CD4-positive, alpha-beta memory T cell (primary cell): ENCODE measurements around the gene NUDT5. TPM values are rescaled to one million over a fixed set of nuclear protein-coding genes. Genes with fewer than 3 reads are reported as not detected.
"Not testable (repeated sequence)": the region's sequence is repeated elsewhere in the genome, so short reads cannot be mapped to it uniquely, and the experiment has no call there.

ENCODE experiments used
- CTCF ChIA-PET: fragments of 350-600 bp; sonication (Branson Sonifier 250); formaldehyde crosslinking; loops from one replicate; lab custom pipeline; 2021; ENCODE audit warnings: inconsistent platforms; ENCODE audit not compliant: partially characterized antibody; lab: Charles Lee
- POLR2A ChIA-PET: fragments of 350-600 bp; sonication (Branson Sonifier 250); formaldehyde crosslinking; loops from one replicate; lab custom pipeline; 2021; ENCODE audit not compliant: partially characterized antibody; lab: Charles Lee
- DNase-seq, 5 donors: peaks; one replicate each; pipeline versions ENCODE4 v3.0.0 to v3.0.0-alpha.2; 2020 to 2022; ENCODE audit warnings: mixed read lengths in 1 of 5
- H3K27ac ChIP-seq: one replicate; pipeline ENCODE4 v1.7.0; 2013; ENCODE audit warnings: low read depth, low read length
- H3K27me3 ChIP-seq: 2 replicates; pipeline ENCODE4 v1.7.0; 2013; ENCODE audit warnings: mild to moderate bottlenecking, low read length, moderate library complexity; ENCODE audit not compliant: insufficient read depth
- H3K36me3 ChIP-seq: 2 replicates; pipeline ENCODE4 v1.7.0; 2013; ENCODE audit warnings: mild to moderate bottlenecking, low read length, moderate library complexity; ENCODE audit not compliant: insufficient read depth
- H3K4me1 ChIP-seq: 2 replicates; pipeline ENCODE4 v1.7.0; 2013; ENCODE audit warnings: mild to moderate bottlenecking, low read length, moderate library complexity; ENCODE audit not compliant: insufficient read depth
- H3K4me3 ChIP-seq, 2 donors: one replicate each; pipeline ENCODE4 v1.7.0; 2013; ENCODE audit warnings: low read length in 2 of 2, mild to moderate bottlenecking in 1 of 2
- H3K9me3 ChIP-seq, 2 donors: one replicate each; pipeline ENCODE4 v1.7.0; 2013; ENCODE audit warnings: low read length in 2 of 2, control low read depth in 1 of 2; ENCODE audit not compliant: control insufficient read depth in 1 of 2
- H3K27ac Mint-ChIP-seq, 7 donors: one replicate each; pipeline ENCODE4 v1.8.0; 2020 to 2021; ENCODE audit warnings: mixed read lengths in 7 of 7, mild to moderate bottlenecking in 6 of 7, inconsistent platforms in 3 of 7, moderate library complexity in 3 of 7
- H3K27me3 Mint-ChIP-seq, 2 donors: one replicate each; pipeline ENCODE4 v1.8.0; 2020 to 2021; ENCODE audit warnings: mixed read lengths in 2 of 2
- H3K36me3 Mint-ChIP-seq, 2 donors: one replicate each; pipeline ENCODE4 v1.8.0; 2020 to 2021; ENCODE audit warnings: mixed read lengths in 2 of 2, inconsistent platforms in 1 of 2, mild to moderate bottlenecking in 1 of 2
- H3K4me1 Mint-ChIP-seq, 4 donors: one replicate each; pipeline ENCODE4 v1.8.0; 2020 to 2021; ENCODE audit warnings: mixed read lengths in 4 of 4, mild to moderate bottlenecking in 1 of 4
- H3K4me3 Mint-ChIP-seq, 8 donors: one replicate each; pipeline ENCODE4 v1.8.0; 2020 to 2021; ENCODE audit warnings: mixed read lengths in 8 of 8, mild to moderate bottlenecking in 7 of 8, moderate library complexity in 6 of 8, inconsistent platforms in 3 of 8
- H3K9me3 Mint-ChIP-seq, 8 donors: one replicate each; pipeline ENCODE4 v1.8.0; 2020 to 2021; ENCODE audit warnings: mixed read lengths in 8 of 8, mild to moderate bottlenecking in 5 of 8, inconsistent platforms in 3 of 8, moderate library complexity in 1 of 8
- intact Hi-C: fragments of 100-400 bp; cut with micrococcal nuclease; formaldehyde crosslinking; loops from one replicate; pipeline ENCODE4 v1.15.1; 2023
- polyA plus RNA-seq, 2 donors: library from polyadenylated mRNA; unstranded; fragments of 300-500 nt; fragmentation: Illumina TruSeq; gene quantifications; one replicate each; pipeline ENCODE4 v1.2.3, GENCODE V29; 2021
- total RNA-seq, 2 experiments: library from RNA; stranded (reverse); gene quantifications; one replicate each; pipeline ENCODE4 v1.2.3, GENCODE V29; 2021

NUDT5 gene
- total and polyA plus RNA-seq, 4 experiments from 2014 or later = 55.6 to 69.4 (median 58.4) TPM

DNA sequence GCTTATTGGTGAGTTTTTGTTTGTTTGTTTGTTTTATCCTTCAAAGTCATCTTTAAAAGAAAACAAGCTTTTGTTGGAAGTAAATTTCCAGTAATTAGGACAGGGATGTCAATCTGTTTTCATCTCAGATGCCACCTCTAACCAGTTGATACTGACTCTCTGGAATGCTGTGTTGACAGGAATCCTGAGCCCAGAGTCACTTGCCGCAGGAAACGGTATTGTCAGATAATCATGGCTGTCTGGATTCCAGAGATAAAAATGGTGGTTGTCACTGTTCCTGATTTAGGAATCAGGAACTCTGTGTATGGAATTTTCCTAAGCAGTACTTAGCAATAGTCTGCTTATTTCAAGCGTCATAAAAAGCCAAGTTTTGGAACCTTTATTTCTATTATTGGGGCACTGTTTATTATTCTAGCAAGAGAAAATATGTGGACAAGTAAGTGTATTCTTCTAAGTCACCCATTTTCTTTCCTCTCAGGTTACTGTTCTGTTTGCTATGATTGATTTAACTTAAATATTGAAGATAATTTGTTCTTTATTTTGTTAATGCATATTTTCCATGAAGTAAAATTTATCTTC is 39.5 kb upstream of the NUDT5 start:
- Histone ChIP-seq H3K4me1 (no peaks in the 10 kb centered on the region), H3K4me3 (no peak overlapping the region), H3K36me3 (peaks cover 41% of the 10 kb centered on the region), H3K27me3 (no peaks in the 10 kb centered on the region), H3K27ac (no peak overlapping the region), H3K9me3 (no peaks in the 10 kb centered on the region)
- H3K4me3 Mint-ChIP-seq = no peak overlapping the region
- H3K36me3 Mint-ChIP-seq = peaks cover 43 to 57% of the 10 kb centered on the region in 2 donors
- intact Hi-C loops = no loop called here
- DNase-seq = no peak
- peaks cover 0 to 3% (median 2%) of the 10 kb centered on the region in 4 donors for H3K4me1 Mint-ChIP-seq
- no peak overlapping the region for H3K27ac Mint-ChIP-seq
- CTCF ChIA-PET = no interaction called here
- H3K27me3 Mint-ChIP-seq = no peaks in the 10 kb centered on the region
- POLR2A ChIA-PET = no interaction called here
- no peaks in the 10 kb centered on the region for H3K9me3 Mint-ChIP-seq

DNA sequence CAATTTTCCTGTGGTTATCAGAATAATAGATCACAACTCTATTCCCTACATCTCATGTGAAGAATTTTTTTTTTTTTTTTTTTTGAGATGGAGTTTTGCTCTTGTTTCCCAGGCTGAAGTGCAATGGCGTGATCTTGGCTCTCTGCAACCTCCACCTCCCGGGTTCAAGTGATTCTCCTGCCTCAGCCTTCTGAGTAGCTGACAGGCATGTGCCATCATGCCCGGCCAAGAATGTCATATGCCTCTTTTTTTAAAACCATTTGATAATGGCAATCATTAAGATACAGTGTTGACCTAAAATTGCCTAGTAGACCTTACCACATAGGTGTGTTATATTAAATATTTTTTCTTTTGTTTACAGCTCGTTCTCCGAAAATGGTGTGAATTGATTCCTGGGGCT is 39.0 kb upstream of the NUDT5 start:
- peaks cover 41% of the 10 kb centered on the region for H3K36me3 ChIP-seq
- H3K4me1 Mint-ChIP-seq, H3K4me3 ChIP-seq, POLR2A ChIA-PET, DNase-seq, H3K4me1 ChIP-seq, H3K4me3 Mint-ChIP-seq, H3K27me3 Mint-ChIP-seq, H3K9me3 Mint-ChIP-seq, H3K27ac ChIP-seq, intact Hi-C loops, CTCF ChIA-PET, H3K9me3 ChIP-seq, H3K27me3 ChIP-seq: not testable (repeated sequence)
- Mint-ChIP-seq H3K36me3 (peaks cover 44 to 59% of the 10 kb centered on the region in 2 donors), H3K27ac (peak overlapping the region in 1 of 7 donors; percentile 29)

DNA sequence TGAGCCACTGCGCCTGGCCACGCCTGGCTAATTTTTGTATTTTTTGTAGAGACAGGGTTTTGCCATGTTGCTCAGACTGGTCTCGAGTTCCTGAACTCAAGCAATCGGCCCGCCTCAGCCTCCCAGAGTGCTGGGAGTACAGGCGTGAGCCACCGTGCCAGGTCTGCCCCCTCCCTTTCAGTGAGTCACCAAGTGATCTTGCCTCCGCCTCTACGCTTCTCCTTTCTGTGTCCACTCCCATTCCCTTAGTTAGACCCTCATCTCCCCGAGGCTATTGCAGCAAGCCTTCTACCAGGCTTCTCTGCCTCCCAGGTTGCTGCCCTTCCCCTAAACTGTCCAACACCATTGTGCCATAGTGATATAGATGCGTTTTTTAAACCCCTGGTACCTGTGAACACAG is 33.2 kb upstream of the NUDT5 start:
- Mint-ChIP-seq H3K36me3 (peaks cover 38 to 48% of the 10 kb centered on the region in 2 donors), H3K27ac (peak overlapping the region in 2 of 7 donors; percentile 13 to 77), H3K4me3 (no peak overlapping the region), H3K9me3 (no peaks in the 10 kb centered on the region), H3K4me1 (peaks cover 0 to 5% (median under 1%) of the 10 kb centered on the region in 4 donors), H3K27me3 (no peaks in the 10 kb centered on the region)
- no peak overlapping the region for H3K27ac ChIP-seq
- no peaks in the 10 kb centered on the region for H3K27me3 ChIP-seq
- ChIA-PET CTCF (interaction anchor here (2.0 kb wide), 1 partner anchor 428 kb away, joined by 4 read pairs; no protein-coding TSS in a partner anchor), POLR2A (no interaction called here)
- H3K4me1 ChIP-seq = no peaks in the 10 kb centered on the region
- H3K4me3 ChIP-seq = no peak overlapping the region
- no peak for DNase-seq
- no peaks in the 10 kb centered on the region for H3K9me3 ChIP-seq
- intact Hi-C loops = no loop called here
- peaks cover 27% of the 10 kb centered on the region for H3K36me3 ChIP-seq

DNA sequence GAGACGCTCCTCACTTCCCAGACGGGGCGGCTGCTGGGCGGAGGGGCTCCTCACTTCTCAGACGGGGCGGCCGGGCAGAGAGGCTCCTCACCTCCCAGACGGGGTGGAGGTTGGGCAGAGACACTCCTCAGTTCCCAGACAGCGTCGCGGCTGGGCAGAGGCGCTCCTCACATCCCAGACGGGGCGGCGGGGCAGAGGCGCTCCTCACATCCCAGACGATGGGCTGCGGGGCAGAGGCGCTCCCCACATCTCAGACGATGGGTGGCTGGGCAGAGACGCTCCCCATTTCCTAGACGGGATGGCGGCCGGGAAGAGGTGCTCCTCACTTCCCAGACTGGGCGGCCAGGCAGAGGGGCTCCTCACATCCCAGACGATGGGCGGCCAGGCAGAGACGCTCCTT is 30.7 kb upstream of the NUDT5 start:
- H3K27ac ChIP-seq, H3K4me1 Mint-ChIP-seq, intact Hi-C loops, H3K27ac Mint-ChIP-seq, H3K4me3 Mint-ChIP-seq, H3K27me3 ChIP-seq, DNase-seq, H3K27me3 Mint-ChIP-seq, H3K9me3 Mint-ChIP-seq, CTCF ChIA-PET, POLR2A ChIA-PET, H3K4me3 ChIP-seq, H3K4me1 ChIP-seq, H3K9me3 ChIP-seq: not testable (repeated sequence)
- peaks cover 16% of the 10 kb centered on the region for H3K36me3 ChIP-seq
- H3K36me3 Mint-ChIP-seq = peaks cover 40 to 51% of the 10 kb centered on the region in 2 donors

DNA sequence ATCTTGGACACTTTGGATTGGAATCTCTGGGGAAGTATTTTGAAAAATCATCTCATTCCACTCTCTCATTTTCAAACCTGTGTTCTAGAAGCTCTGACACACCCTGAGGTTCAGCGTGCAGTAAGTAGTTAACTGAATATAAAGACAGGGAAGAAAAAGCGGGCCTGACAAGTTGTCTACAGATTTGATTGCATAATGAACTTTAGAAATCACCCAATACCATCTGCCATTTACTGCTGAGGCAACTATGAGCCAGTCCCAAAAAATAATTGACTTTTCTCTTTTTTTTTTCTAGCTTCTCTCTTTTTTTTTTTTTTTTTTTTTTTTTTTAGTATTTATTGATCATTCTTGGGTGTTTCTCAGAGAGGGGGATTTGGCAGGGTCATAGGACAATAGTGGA is 29.8 kb upstream of the NUDT5 start:
- H3K4me1 Mint-ChIP-seq = peaks cover 0 to 8% (median 4%) of the 10 kb centered on the region in 4 donors

DNA sequence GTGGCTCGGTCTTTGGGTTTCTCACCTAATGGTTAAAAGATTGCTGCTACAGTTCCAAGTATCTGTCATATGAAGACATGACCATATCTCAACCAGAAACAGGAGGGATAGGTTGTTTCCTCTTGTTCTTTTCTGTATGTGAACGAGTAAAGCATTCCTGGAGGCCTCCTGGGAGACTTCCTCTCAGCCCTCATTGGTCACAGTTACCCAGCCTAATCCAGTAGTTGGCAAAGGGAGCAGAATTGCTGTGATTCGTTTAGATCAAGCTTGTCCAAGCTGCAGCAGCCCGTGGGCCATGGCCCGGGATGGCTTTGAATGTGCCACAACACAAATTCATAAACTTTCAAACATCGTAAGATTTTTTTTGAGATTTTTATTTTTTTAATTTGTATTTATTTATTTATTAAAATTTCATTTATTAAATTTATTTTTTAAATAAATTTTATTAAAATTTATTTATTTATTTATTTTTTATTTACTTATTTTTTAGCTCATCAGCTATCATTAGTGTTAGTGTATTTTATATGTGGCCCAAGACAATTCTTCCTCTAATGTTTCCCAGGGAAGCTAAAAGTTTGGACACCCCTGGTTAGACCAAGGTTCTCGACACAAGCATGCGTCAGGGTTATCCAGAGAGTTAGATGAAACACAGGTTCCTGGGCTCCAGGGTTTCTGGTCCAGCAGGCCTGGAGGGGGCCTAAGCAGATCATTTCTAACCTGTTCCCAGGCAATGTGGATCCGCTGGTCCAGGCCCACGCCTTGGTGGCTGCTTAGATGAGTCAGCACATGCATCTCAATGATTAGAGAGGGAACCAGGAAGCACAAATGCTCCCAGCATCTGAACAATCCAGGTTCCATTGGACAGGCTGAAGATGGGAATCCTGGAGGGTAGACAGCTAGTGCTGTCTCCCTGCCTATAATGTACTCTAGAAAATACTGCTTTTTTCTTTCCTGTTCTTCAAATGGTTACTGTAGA is 25.9 kb upstream of the NUDT5 start:
- H3K4me1 Mint-ChIP-seq = peaks cover 0 to 13% (median 5%) of the 10 kb centered on the region in 4 donors
- H3K27me3 Mint-ChIP-seq = no peaks in the 10 kb centered on the region
- H3K27ac Mint-ChIP-seq = peak overlapping the region in 2 of 7 donors; percentile 27 to 49
- H3K27me3 ChIP-seq = no peaks in the 10 kb centered on the region
- H3K9me3 Mint-ChIP-seq = no peaks in the 10 kb centered on the region
- POLR2A ChIA-PET = no interaction called here
- no peak overlapping the region for H3K27ac ChIP-seq
- no peaks in the 10 kb centered on the region for H3K4me1 ChIP-seq
- no peak overlapping the region for H3K4me3 Mint-ChIP-seq
- no peak overlapping the region for H3K4me3 ChIP-seq
- peaks cover 49 to 58% of the 10 kb centered on the region in 2 donors for H3K36me3 Mint-ChIP-seq
- intact Hi-C loops = no loop called here
- CTCF ChIA-PET = interaction anchor here (1.2 kb wide), 1 partner anchor 9 kb away, joined by 5 read pairs; no protein-coding TSS in a partner anchor
- H3K9me3 ChIP-seq = no peaks in the 10 kb centered on the region
- peaks cover 36% of the 10 kb centered on the region for H3K36me3 ChIP-seq
- DNase-seq = no peak

More for the DNA sequence above, 29.8 kb upstream of the NUDT5 start:
- H3K9me3 ChIP-seq = no peaks in the 10 kb centered on the region
- Mint-ChIP-seq H3K4me3 (no peak overlapping the region), H3K36me3 (peaks cover 38 to 47% of the 10 kb centered on the region in 2 donors), H3K27ac (no peak overlapping the region), H3K27me3 (no peaks in the 10 kb centered on the region), H3K9me3 (no peaks in the 10 kb centered on the region)
- H3K36me3 ChIP-seq = peaks cover 16% of the 10 kb centered on the region
- intact Hi-C loops = no loop called here
- no peak overlapping the region for H3K4me3 ChIP-seq
- H3K4me1 ChIP-seq = no peaks in the 10 kb centered on the region
- no peaks in the 10 kb centered on the region for H3K27me3 ChIP-seq
- POLR2A ChIA-PET = no interaction called here
- DNase-seq = no peak
- H3K27ac ChIP-seq = no peak overlapping the region
- CTCF ChIA-PET = interaction anchor here (3.6 kb wide), 1 partner anchor 10 kb away, joined by 22 read pairs; no protein-coding TSS in a partner anchor

DNA sequence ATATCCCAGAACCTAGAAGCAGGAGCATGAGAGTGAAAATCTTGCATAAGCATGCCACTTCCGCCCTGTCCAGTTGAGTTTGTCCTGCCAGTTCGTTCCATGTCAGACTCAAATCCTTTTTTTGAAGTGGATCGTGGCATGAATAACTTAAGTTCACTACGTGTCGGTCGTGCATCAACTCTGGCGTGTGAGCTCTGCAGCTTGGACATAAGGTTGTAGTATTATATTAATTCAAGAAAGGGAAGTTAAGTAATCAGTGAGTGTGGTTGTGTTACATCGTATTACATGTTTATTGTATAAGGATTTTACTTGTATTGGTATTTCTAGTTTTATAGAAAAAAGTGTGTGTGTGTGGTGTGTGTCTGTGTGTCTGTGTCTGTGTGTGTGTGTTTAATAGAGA is 23.3 kb upstream of the NUDT5 start:
- Mint-ChIP-seq H3K27ac (peak overlapping the region in 2 of 7 donors; percentile 16 to 30), H3K27me3 (no peaks in the 10 kb centered on the region), H3K4me1 (peaks cover 13 to 28% (median 14%) of the 10 kb centered on the region in 4 donors), H3K36me3 (peaks cover 47 to 55% of the 10 kb centered on the region in 2 donors), H3K9me3 (no peaks in the 10 kb centered on the region), H3K4me3 (no peak overlapping the region)
- DNase-seq = no peak
- Histone ChIP-seq H3K36me3 (peaks cover 39% of the 10 kb centered on the region), H3K4me3 (no peak overlapping the region), H3K27me3 (no peaks in the 10 kb centered on the region), H3K9me3 (no peaks in the 10 kb centered on the region), H3K27ac (no peak overlapping the region), H3K4me1 (peaks cover 6% of the 10 kb centered on the region)
- intact Hi-C loops = no loop called here
- CTCF ChIA-PET = interaction anchor here (0.6 to 1.0 kb wide), 2 partner anchors 228 to 492 kb away, joined by 3 read pairs; no protein-coding TSS in a partner anchor
- POLR2A ChIA-PET = no interaction called here
